HG02588 (cell line): ENCODE results near the gene SV2B.

ENCODE experiments used
- ATAC-seq: cut with Tn5 transposase; IDR thresholded peaks from one replicate; pipeline ENCODE4 v1.9.1; 2021; ENCODE audit warnings: mild to moderate bottlenecking, moderate library complexity; ENCODE audit not compliant: unreplicated experiment

The SV2B gene

GRCh38 chr15:91184441-91184840 lies 84.4 kb downstream of the SV2B start:
- no peak for ATAC-seq

GRCh38 chr15:91186904-91187656 lies 87.0 kb downstream of the SV2B start:
- ATAC-seq, result no peak

GRCh38 chr15:91192285-91192684 lies 92.2 kb downstream of the SV2B start:
- no peak for ATAC-seq

GRCh38 chr15:91192690-91193377 lies 92.8 kb downstream of the SV2B start:
- ATAC-seq, result no peak

GRCh38 chr15:91193378-91193720 lies 93.3 kb downstream of the SV2B start:
- no peak for ATAC-seq

GRCh38 chr15:91196127-91196526 lies 96.1 kb downstream of the SV2B start:
- no peak for ATAC-seq

- no peak for ATAC-seq
Measured at GRCh38 chr15:91196768-91197167, 96.7 kb downstream of the SV2B start.

- no peak for ATAC-seq
Measured at GRCh38 chr15:91199511-91199910, 99.5 kb downstream of the SV2B start.

GRCh38 chr15:91200101-91200754 lies 100.2 kb downstream of the SV2B start:
- ATAC-seq, result no peak

- ATAC-seq, result no peak
Measured at GRCh38 chr15:91202510-91203102, 102.5 kb downstream of the SV2B start.

- ATAC-seq, result no peak
Measured at GRCh38 chr15:91203619-91204203, 103.7 kb downstream of the SV2B start.

- no peak for ATAC-seq
Measured at GRCh38 chr15:91208371-91208770, 108.3 kb downstream of the SV2B start.

GRCh38 chr15:91209318-91209717 lies 109.3 kb downstream of the SV2B start:
- no peak for ATAC-seq

GRCh38 chr15:91209726-91210125 lies 109.7 kb downstream of the SV2B start:
- no peak for ATAC-seq

GRCh38 chr15:91214675-91215590 lies 114.9 kb downstream of the SV2B start:
- ATAC-seq, result no peak

GRCh38 chr15:91216000-91216399 lies 115.9 kb downstream of the SV2B start:
- no peak for ATAC-seq

GRCh38 chr15:91219206-91219605 lies 119.1 kb downstream of the SV2B start:
- ATAC-seq, result no peak

GRCh38 chr15:91222052-91222451 lies 122.0 kb downstream of the SV2B start:
- no peak for ATAC-seq

- no peak for ATAC-seq
Measured at GRCh38 chr15:91223863-91224262, 123.8 kb downstream of the SV2B start.

- no peak for ATAC-seq
Measured at GRCh38 chr15:91224755-91225380, 124.8 kb downstream of the SV2B start.
